UCSD-AML1 (cell line): ENCODE data around the gene LMAN2.

ENCODE experiments used
- DNase-seq: peaks from one replicate; lab custom pipeline; 2025; ENCODE audit not compliant: unreplicated experiment; lab: John Stamatoyannopoulos, UW

LMAN2 gene

DNA sequence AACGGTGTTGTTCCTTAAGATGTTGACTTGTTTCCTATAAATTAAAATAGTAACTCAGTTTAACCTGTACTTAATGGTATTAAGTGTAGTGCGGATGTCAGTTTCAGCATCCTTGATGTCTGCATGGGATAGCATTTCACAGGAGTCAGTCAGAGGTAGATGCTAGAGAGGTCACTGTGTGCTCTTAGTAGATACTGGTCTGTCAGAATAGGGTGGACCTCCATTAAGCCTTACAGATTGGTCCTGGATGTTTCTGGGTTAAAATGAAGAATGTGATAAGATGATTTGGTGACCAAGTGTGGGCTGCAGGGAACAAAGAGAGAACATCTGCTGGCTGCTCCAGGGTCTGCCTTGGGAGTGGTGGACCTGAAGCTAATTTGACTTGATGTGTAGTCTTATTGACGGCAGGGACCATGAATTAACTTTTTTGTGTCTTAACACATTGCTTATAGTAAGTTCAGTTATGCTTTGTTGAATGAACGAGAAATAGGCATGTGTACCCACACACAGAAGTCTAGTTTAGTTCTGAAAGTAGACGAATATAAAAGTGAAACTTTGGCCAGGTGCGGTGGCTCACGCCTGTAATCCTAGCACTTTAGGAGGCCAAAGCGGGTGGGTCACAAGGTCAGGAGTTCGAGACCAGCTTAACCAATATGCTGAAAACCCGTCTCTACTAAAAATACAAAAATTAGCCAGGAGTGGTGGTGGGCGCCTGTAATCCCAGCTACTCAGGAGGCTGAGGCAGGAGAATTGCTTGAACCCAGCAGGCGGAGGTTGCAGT is 60.5 kb downstream of the LMAN2 start:
- DNase-seq: no peak

DNA sequence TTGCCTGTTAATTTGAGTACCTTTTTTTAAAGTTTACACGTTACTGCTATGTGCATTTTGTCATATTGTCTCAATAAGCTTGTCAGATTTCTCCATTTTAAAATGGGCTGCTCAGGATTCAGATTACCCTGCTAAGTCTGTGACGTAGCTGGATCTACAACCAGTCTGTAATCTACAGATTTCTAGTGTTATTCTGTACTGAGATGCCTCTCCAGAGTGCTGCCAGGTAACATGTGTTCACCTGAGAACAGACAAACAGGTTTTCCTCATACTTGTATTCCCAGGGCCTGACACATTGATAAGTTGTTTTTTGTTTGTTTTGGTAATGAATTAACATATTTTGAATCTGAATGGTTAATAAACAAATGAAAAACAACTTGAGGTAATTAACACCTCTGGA is 63.3 kb downstream of the LMAN2 start:
- DNase-seq: no peak
